Measurements from ENCODE around the gene RING1.

Gene RING1

DNA sequence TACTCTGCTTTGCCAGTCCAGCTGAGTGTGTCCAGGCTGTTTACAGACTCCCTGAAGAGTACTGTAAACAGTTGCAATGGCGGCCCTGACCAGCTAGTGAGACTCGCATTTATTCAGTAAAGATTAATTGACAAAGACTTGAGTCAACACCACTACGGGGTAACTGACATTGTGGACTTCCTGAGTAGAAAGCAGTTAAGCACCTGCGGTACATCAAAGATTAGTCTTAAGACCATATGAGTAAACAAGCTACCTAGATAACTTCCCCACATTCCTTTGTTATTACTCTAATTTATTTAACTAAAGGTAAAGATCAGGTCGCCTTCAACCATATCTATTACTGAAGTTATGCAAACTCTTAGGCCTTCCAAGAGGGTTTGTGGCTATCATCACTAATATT, 50.7 kb downstream of the RING1 start:
- TF ChIP-seq TEAD4 (IDR thresholded peaks at IDR 0.05) (no peak), FOXM1 (IDR thresholded peaks at IDR 0.05; ENCODE audit: borderline replicate concordance, low read depth) (no peak), EGR1 (IDR thresholded peaks at IDR 0.05) (no peak), CREB1 (IDR thresholded peaks at IDR 0.05; ENCODE audit: low read depth) (no peak), RAD21 (IDR thresholded peaks at IDR 0.05; ENCODE audit: low read depth) (no peak), TCF12 (IDR thresholded peaks at IDR 0.05; ENCODE audit: low read depth) (no peak), YY1 (IDR thresholded peaks at IDR 0.05; ENCODE audit: low read depth) (no peak), TAF1 (IDR thresholded peaks at IDR 0.05; ENCODE audit: low read depth) (no peak), CEBPB (IDR thresholded peaks at IDR 0.05) (no peak)
- TF ChIP-seq, protein P1, sequence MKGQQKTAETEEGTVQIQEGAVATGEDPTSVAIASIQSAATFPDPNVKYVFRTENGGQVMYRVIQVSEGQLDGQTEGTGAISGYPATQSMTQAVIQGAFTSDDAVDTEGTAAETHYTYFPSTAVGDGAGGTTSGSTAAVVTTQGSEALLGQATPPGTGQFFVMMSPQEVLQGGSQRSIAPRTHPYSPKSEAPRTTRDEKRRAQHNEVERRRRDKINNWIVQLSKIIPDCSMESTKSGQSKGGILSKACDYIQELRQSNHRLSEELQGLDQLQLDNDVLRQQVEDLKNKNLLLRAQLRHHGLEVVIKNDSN (IDR thresholded peaks at IDR 0.05): no peak
- TF ChIP-seq, protein P2, sequence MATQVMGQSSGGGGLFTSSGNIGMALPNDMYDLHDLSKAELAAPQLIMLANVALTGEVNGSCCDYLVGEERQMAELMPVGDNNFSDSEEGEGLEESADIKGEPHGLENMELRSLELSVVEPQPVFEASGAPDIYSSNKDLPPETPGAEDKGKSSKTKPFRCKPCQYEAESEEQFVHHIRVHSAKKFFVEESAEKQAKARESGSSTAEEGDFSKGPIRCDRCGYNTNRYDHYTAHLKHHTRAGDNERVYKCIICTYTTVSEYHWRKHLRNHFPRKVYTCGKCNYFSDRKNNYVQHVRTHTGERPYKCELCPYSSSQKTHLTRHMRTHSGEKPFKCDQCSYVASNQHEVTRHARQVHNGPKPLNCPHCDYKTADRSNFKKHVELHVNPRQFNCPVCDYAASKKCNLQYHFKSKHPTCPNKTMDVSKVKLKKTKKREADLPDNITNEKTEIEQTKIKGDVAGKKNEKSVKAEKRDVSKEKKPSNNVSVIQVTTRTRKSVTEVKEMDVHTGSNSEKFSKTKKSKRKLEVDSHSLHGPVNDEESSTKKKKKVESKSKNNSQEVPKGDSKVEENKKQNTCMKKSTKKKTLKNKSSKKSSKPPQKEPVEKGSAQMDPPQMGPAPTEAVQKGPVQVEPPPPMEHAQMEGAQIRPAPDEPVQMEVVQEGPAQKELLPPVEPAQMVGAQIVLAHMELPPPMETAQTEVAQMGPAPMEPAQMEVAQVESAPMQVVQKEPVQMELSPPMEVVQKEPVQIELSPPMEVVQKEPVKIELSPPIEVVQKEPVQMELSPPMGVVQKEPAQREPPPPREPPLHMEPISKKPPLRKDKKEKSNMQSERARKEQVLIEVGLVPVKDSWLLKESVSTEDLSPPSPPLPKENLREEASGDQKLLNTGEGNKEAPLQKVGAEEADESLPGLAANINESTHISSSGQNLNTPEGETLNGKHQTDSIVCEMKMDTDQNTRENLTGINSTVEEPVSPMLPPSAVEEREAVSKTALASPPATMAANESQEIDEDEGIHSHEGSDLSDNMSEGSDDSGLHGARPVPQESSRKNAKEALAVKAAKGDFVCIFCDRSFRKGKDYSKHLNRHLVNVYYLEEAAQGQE (IDR thresholded peaks at IDR 0.05; ENCODE audit: low read depth): no peak

All from Ishikawa (cell line).